BLaER1 treated with 17β-estradiol and CSF1 and Interleukin-3, amounts not matched to agents 10 nM and 100 nM (cell line): ENCODE results near the gene STK17B.
"Not testable (repeated sequence)": the region's sequence is repeated elsewhere in the genome, so short reads cannot be mapped to it uniquely, and the experiment has no call there.

Source experiments
- H3K27ac ChIP-seq, 11 experiments: shearing (Covaris generic); formaldehyde crosslinking; 2 replicates each; pipeline ENCODE4 v1.8.1; 2022
- H3K27me3 ChIP-seq, 11 experiments: shearing (Covaris generic); formaldehyde crosslinking; 2 replicates each; pipeline ENCODE4 v1.8.1; 2022
- H3K36me3 ChIP-seq, 11 experiments: shearing (Covaris generic); formaldehyde crosslinking; 2 replicates each; pipeline ENCODE4 v1.8.1; 2022
- H3K4me1 ChIP-seq, 10 experiments: shearing (Covaris generic); formaldehyde crosslinking; 2 replicates each; pipeline ENCODE4 v1.8.1; 2022
- H3K4me2 ChIP-seq, 11 experiments: shearing (Covaris generic); formaldehyde crosslinking; 2 replicates each; pipeline ENCODE4 v1.8.1; 2022
- H3K4me3 ChIP-seq, 10 experiments: shearing (Covaris generic); formaldehyde crosslinking; 2 replicates each; pipeline ENCODE4 v1.8.1; 2022
- H3K9ac ChIP-seq, 11 experiments: shearing (Covaris generic); formaldehyde crosslinking; 2 replicates each; pipeline ENCODE4 v1.8.1; 2022
- H3K9me3 ChIP-seq, 11 experiments: shearing (Covaris generic); formaldehyde crosslinking; replicated peaks in 1 of 11; 2 replicates each; pipeline ENCODE4 v1.8.1; 2022
- H4K20me1 ChIP-seq, 11 experiments: shearing (Covaris generic); formaldehyde crosslinking; 2 replicates each; pipeline ENCODE4 v1.8.1; 2022
- Cebpa-rat ChIP-seq, 11 experiments: shearing (Covaris generic); IDR thresholded peaks; 2 replicates each; pipeline ENCODE4 v1.8.1; 2022

The STK17B gene

DNA sequence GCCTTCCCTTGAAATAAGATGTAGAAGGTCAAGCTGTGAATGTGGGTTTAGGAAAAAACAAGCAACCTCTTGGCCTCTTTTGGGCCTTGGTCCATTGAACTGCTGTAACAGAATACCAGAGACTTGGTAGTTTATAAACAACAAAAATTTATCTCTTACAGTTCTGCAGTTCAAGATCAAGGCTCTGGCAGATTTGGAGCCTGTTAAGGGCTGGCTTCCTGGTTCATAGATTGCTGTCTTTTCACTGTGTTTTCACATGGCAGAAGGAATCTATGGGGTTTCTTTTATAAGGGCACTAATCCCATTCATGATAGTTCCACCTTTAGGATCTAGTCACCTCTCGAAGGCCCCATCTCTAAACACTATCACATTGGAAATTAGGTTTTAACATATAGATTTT lies 20.2 kb upstream of the STK17B start:
- no peaks in the 10 kb centered on the region for H4K20me1 ChIP-seq
- no peak overlapping the region for H3K4me3 ChIP-seq
- H3K4me2 ChIP-seq = no peak overlapping the region
- H3K36me3 ChIP-seq = no peaks in the 10 kb centered on the region
- H3K27ac ChIP-seq = no peak overlapping the region
- H3K4me1 ChIP-seq = peaks cover 2 to 23% (median 10%) of the 10 kb centered on the region in 10 experiments; a peak in 18 of 20 replicates
- H3K9ac ChIP-seq = no peak overlapping the region
- TF ChIP-seq Cebpa-rat (IDR thresholded peaks at IDR 0.05) = no peak
- H3K9me3 ChIP-seq = peaks cover 0 to 11% (median 0%) of the 10 kb centered on the region in 11 experiments; a peak in 3 of 22 replicates
- H3K27me3 ChIP-seq = no peaks in the 10 kb centered on the region

DNA sequence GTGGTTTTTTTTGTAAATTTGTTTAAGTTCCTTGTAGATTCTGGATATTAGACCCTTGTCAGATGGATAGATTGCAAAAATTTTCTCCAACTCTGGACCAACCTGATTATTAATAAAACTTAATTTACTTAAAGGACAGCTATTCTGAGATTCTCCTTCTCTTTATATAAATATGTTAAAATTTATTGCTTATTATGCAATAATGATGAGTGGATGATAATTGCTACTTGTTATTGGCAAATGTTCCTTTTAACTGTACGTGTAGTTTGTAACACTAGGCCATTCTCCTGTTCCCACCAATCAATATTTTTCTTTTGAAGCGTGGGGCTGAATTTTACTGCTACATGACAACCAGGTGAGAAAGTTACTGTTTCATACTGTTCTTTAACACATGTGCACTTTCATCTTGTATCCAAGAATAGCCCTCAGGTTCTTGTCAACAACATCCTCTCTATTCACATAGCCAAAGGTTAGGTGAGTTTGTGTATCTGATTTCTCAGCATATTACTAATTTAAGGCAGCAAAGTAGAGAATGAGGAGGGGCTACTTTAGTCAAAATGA lies 16.6 kb upstream of the STK17B start:
- no peak for TF ChIP-seq Cebpa-rat (IDR thresholded peaks at IDR 0.05)
- H3K27ac ChIP-seq = no peak overlapping the region
- H3K9ac ChIP-seq = no peak overlapping the region
- peaks cover 2 to 11% (median 8%) of the 10 kb centered on the region in 10 experiments; a peak in 18 of 20 replicates for H3K4me1 ChIP-seq
- peaks cover 0 to 11% (median 0%) of the 10 kb centered on the region in 11 experiments; a peak in 3 of 22 replicates for H3K9me3 ChIP-seq
- H3K27me3 ChIP-seq = no peaks in the 10 kb centered on the region
- no peak overlapping the region for H3K4me2 ChIP-seq
- H3K4me3 ChIP-seq = no peak overlapping the region
- no peaks in the 10 kb centered on the region for H4K20me1 ChIP-seq
- H3K36me3 ChIP-seq = no peaks in the 10 kb centered on the region

DNA sequence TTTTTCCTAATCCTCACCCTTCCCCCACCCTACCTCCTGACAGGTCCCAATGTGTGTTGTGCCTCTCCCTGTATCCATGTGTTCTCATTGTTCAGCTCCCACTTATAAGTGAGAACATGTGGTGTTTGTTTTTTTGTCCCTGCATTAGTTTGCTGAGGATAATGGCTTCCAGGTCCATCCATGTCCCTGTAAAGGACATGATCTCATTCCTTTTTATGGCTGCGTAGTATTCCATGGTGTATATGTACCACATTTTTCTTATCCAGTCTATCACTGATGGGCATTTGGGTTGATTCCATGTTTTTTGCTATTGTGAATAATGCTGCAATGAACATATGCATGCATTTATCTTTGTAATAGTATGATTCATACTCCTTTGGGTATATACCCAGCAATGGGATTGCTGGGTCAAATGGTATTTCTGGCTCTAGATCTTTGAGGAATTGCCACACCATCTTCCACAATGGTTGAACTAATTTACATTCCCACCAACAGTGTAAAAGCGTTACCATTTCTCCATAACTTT lies 15.9 kb upstream of the STK17B start:
- H3K4me1 ChIP-seq = peaks cover 10 to 19% (median 16%) of the 10 kb centered on the region in 10 experiments
- H3K9me3 ChIP-seq, H3K4me3 ChIP-seq, H3K9ac ChIP-seq, H4K20me1 ChIP-seq, H3K36me3 ChIP-seq, H3K27ac ChIP-seq, H3K4me2 ChIP-seq, H3K27me3 ChIP-seq: not testable (repeated sequence)

DNA sequence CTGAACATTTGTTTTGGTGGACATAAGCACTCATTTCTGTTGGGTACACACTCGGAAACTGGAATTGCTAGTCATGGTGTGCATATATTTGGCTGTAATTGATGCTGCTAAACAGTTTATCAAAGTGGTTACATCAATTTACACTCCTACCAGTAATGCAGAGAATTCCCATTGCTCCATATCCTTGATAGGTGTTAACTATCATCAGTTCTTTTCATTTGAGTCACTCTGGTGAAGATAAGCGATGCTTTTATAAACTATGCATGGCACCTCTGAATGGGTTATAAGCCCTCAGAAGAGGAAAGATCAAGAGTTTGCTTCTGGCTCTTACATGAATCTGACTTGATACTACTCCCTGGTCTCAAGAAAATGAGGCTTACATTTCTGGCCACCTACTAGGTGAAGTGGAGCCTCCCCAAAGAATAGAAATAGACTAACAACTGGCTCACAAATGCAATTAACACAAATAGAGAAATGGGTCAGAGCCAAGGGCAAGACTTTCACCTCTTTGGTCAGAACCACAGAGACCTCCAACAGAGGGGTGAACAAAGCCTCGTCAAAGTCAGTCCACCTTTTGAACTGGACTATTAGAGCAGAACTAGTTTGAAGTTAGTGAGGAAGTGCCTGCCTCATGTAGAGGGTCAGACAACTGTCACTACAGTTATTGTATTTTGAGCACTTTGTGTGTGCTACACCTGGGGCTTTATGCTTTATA lies 15.0 kb upstream of the STK17B start:
- H3K9ac ChIP-seq = no peak overlapping the region

DNA sequence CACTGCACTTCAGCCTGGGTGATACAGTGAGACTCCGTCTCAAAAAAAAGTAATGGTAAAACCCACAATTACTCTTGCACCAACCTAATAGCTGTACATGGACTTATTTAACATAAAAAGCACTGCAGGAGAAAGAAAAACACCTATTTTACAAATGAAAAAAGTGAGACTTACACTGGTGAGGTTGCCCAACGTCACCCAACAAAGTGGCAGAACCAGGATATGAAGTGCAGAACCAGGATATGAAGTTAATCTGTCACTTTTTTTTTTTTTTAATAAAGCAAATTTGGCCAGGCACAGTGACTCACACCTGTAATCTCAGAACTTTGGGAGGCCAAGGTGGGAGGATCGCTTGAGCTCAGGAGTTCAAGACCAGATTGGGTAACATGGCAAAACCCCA lies 13.5 kb upstream of the STK17B start:
- H3K4me3 ChIP-seq = no peak overlapping the region
- H3K9me3 ChIP-seq = peaks cover 0 to 5% (median 0%) of the 10 kb centered on the region in 11 experiments; a peak in 3 of 22 replicates
- no peak overlapping the region for H3K9ac ChIP-seq
- H3K4me2 ChIP-seq = no peak overlapping the region
- no peak for TF ChIP-seq Cebpa-rat (IDR thresholded peaks at IDR 0.05)
- H3K27me3 ChIP-seq = no peaks in the 10 kb centered on the region
- H3K4me1 ChIP-seq = peaks cover 16 to 27% (median 22%) of the 10 kb centered on the region in 10 experiments
- H3K27ac ChIP-seq = no peak overlapping the region
- no peaks in the 10 kb centered on the region for H3K36me3 ChIP-seq
- no peaks in the 10 kb centered on the region for H4K20me1 ChIP-seq

More for the DNA sequence above, 15.0 kb upstream of the STK17B start:
- no peak overlapping the region for H3K4me3 ChIP-seq
- peaks cover 0 to 5% (median 0%) of the 10 kb centered on the region in 11 experiments; a peak in 3 of 22 replicates for H3K9me3 ChIP-seq
- peaks cover 16 to 27% (median 22%) of the 10 kb centered on the region in 10 experiments for H3K4me1 ChIP-seq
- no peaks in the 10 kb centered on the region for H3K27me3 ChIP-seq
- no peaks in the 10 kb centered on the region for H4K20me1 ChIP-seq
- no peaks in the 10 kb centered on the region for H3K36me3 ChIP-seq
- peak overlapping the region in 5 of 11 experiments; percentile 18 to 41 (median 20); a peak in 4 of 22 replicates for H3K4me2 ChIP-seq
- H3K27ac ChIP-seq = no peak overlapping the region
- no peak for TF ChIP-seq Cebpa-rat (IDR thresholded peaks at IDR 0.05)

DNA sequence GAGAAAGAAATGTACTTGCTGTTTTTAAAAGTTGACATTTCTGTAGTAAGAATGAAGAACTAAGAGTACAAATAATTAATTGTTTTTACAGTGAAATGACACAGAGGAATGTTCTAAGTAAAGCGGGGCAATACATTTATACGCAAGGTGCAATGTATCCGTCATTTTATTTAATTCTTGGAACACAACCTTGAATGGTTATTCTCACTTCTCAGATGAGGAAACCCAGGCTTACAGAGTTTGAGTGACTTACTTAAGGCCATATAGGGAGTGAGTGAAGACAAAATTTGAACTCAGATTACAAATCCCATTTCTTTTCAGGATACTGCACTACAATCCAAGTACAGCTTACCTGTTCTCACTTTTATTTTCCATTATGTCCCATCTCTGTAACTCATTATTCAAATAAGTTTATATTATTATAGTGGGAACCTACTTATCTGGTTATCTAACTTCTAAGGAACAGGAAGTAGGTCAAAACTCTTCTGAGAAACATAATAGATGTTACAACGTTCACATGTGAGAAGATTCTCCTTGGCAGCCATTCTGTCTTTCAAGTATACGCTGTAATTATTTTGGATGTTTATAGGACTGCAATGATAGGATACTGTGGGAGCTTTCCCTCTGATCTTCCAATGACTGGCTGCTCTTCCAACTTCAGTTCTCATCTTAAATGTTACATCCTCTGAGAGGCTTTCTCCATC lies 12.3 kb upstream of the STK17B start:
- Histone ChIP-seq H3K4me1 (peaks cover 21 to 35% (median 29%) of the 10 kb centered on the region in 10 experiments), H3K4me3 (no peak overlapping the region), H3K27me3 (no peaks in the 10 kb centered on the region), H3K9me3 (peaks cover 0 to 5% (median 0%) of the 10 kb centered on the region in 11 experiments; a peak in 3 of 22 replicates), H3K9ac (no peak overlapping the region), H3K36me3 (no peaks in the 10 kb centered on the region), H4K20me1 (no peaks in the 10 kb centered on the region), H3K27ac (no peak overlapping the region), H3K4me2 (peak overlapping the region in 1 of 11 experiments; percentile 65; a peak in 2 of 22 replicates)
- no peak for TF ChIP-seq Cebpa-rat (IDR thresholded peaks at IDR 0.05)

DNA sequence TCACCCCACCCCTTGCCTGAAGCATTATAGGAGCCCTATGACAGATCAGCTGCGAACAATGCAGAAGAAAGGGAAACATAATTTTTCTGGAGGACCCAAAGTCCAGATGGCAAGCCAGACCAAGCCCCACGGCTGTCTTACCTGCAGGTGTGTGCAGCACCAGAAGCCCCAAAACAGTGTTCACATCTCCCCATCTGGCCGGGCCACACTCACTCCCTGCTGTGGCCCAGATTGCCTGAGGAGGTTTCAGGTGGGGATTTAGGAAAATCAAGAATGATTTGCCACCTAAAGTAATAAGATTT lies 11.7 kb upstream of the STK17B start:
- Histone ChIP-seq H4K20me1 (no peaks in the 10 kb centered on the region), H3K27ac (peak overlapping the region in 7 of 11 experiments; percentile 14 to 58 (median 43); a peak in 9 of 22 replicates), H3K9ac (no peak overlapping the region), H3K4me1 (peaks cover 22 to 41% (median 32%) of the 10 kb centered on the region in 10 experiments), H3K36me3 (no peaks in the 10 kb centered on the region), H3K27me3 (no peaks in the 10 kb centered on the region), H3K4me2 (peak overlapping the region in 10 of 11 experiments; percentile 48 to 66 (median 56); a peak in 16 of 22 replicates), H3K9me3 (peaks cover 0 to 5% (median 0%) of the 10 kb centered on the region in 11 experiments; a peak in 3 of 22 replicates), H3K4me3 (no peak overlapping the region)
- TF ChIP-seq Cebpa-rat (IDR thresholded peaks at IDR 0.05) = no peak

DNA sequence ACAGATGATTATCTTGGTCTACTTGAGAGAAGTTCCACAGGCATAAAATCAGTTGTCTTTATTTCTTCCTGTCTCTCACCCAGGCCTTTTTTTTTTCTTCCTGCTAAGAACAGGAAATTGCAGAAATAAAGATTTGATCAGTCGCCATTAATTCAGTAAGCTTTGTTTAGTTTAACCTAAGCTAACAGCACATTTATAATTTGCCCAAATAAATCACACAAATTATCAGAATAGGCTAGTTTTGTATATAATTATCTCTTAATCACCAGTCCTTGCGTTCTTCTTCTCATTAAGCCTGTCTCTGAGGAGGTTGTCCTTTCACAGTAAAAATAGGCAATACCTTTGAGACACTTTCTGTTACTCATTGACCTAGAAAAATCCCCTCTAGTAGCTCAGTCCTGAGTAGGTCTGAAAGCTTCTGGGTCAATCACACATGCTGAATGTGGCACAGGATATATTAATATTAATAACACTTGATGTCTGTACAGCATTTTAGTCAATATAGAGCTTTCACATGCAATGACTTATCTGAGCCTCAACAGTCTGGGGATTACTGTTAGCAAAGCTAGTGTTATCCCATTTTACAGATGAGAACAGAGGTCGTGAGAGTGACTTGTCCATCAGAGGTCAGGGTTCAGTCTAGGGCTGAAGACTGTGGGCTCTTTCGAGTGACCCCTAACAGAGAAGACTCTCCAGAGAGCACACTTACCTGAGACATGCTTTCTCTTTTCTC lies 11.2 kb upstream of the STK17B start:
- Histone ChIP-seq H3K36me3 (no peaks in the 10 kb centered on the region), H3K4me3 (no peak overlapping the region), H4K20me1 (no peaks in the 10 kb centered on the region), H3K4me1 (peaks cover 22 to 46% (median 35%) of the 10 kb centered on the region in 10 experiments), H3K27ac (peak overlapping the region in 10 of 11 experiments; percentile 14 to 58 (median 44); a peak in 16 of 22 replicates), H3K27me3 (no peaks in the 10 kb centered on the region), H3K9me3 (peaks cover 0 to 5% (median 0%) of the 10 kb centered on the region in 11 experiments; a peak in 3 of 22 replicates), H3K4me2 (peak overlapping the region; percentile 48 to 66 (median 56)), H3K9ac (no peak overlapping the region)
- no peak for TF ChIP-seq Cebpa-rat (IDR thresholded peaks at IDR 0.05)
